OCI-LY7 (cell line): ENCODE data around the gene TTC32. TPM values are rescaled to one million over a fixed set of nuclear protein-coding genes. Genes with fewer than 3 reads are reported as not detected.

ENCODE experiments used
- BruUV-seq: library from RNA; stranded (reverse); fragments of 400-500 nt; replicated peaks from 2 replicates; lab custom pipeline; 2021; lab: Mats Ljungman, UMichigan
- CTCF ChIA-PET: fragments of 300-600 bp; sonication (Branson Sonifier 250); formaldehyde crosslinking; loops from one replicate; lab custom pipeline; 2022; ENCODE audit warnings: antibody characterized with exemption; ENCODE audit not compliant: unreplicated experiment; lab: Charles Lee
- POLR2A ChIA-PET: fragments of 300-600 bp; sonication (Branson Sonifier 250); formaldehyde crosslinking; loops from one replicate; lab custom pipeline; 2022; ENCODE audit warnings: antibody characterized with exemption; lab: Charles Lee
- DNase-seq: peaks from one replicate; pipeline ENCODE4 v3.0.0-alpha.2; 2015; ENCODE audit warnings: low spot score
- H2AFZ ChIP-seq: fragments of 200-600 bp; sonication (generic), shearing (Covaris generic); 2 replicates; pipeline ENCODE4 v1.6.1; 2014; ENCODE audit warnings: mild to moderate bottlenecking, antibody characterized with exemption, low read length, moderate library complexity
- H3K27ac ChIP-seq: fragments of 200-600 bp; sonication (generic); 2 replicates; pipeline ENCODE4 v1.5.1; 2014; ENCODE audit warnings: mixed run types, low read depth, mild to moderate bottlenecking, moderate library complexity, low read length, inconsistent platforms; ENCODE audit not compliant: poor library complexity, severe bottlenecking
- H3K36me3 ChIP-seq: fragments of 200-600 bp; sonication (generic); 2 replicates; pipeline ENCODE4 v1.6.1; 2014; ENCODE audit warnings: mild to moderate bottlenecking, antibody characterized with exemption, low read length, moderate library complexity, mixed read lengths; ENCODE audit not compliant: insufficient read depth
- H3K4me1 ChIP-seq: fragments of 200-600 bp; sonication (generic); 2 replicates; pipeline ENCODE4 v1.5.1; 2014; ENCODE audit warnings: mild to moderate bottlenecking, low read length; ENCODE audit not compliant: insufficient read depth, poor library complexity, severe bottlenecking
- H3K4me2 ChIP-seq: fragments of 200-600 bp; sonication (generic); 2 replicates; pipeline ENCODE4 v1.6.1; 2014; ENCODE audit warnings: mild to moderate bottlenecking, low read length
- H3K4me3 ChIP-seq: fragments of 200-600 bp; sonication (generic); 2 replicates; pipeline ENCODE4 v1.5.1; 2014; ENCODE audit warnings: mild to moderate bottlenecking, low read depth, low read length; ENCODE audit not compliant: poor library complexity, severe bottlenecking
- H3K79me2 ChIP-seq: fragments of 200-600 bp; sonication (generic); 2 replicates; pipeline ENCODE4 v1.6.1; 2016; ENCODE audit warnings: low read depth, mild to moderate bottlenecking, low read length, moderate library complexity, mixed read lengths; ENCODE audit not compliant: insufficient read depth
- H3K9me2 ChIP-seq: fragments of 200-600 bp; sonication (generic); 2 replicates; pipeline ENCODE4 v1.6.1; 2016; ENCODE audit warnings: mild to moderate bottlenecking, low read length, mixed read lengths; ENCODE audit not compliant: insufficient read depth
- H3K9me3 ChIP-seq: fragments of 200-600 bp; sonication (generic); 2 replicates; pipeline ENCODE4 v1.6.1; 2014; ENCODE audit warnings: mild to moderate bottlenecking, mixed run types, low read length, mixed read lengths
- H4K20me1 ChIP-seq: fragments of 200-600 bp; sonication (generic); 2 replicates; pipeline ENCODE4 v1.6.1; 2014; ENCODE audit warnings: mild to moderate bottlenecking, antibody characterized with exemption, low read length, moderate library complexity, mixed read lengths; ENCODE audit not compliant: insufficient read depth
- CTCF ChIP-seq: fragments of 200-600 bp; sonication (generic); conservative IDR thresholded peaks from 2 replicates; pipeline ENCODE4 v1.5.1; 2014; ENCODE audit warnings: mild to moderate bottlenecking, antibody characterized with exemption, low read length, moderate library complexity, mixed read lengths
- EZH2phosphoT487 ChIP-seq: fragments of 200-600 bp; sonication (generic); IDR thresholded peaks from 2 replicates; pipeline ENCODE4 v1.6.1; 2018; ENCODE audit warnings: low read depth, borderline replicate concordance, mild to moderate bottlenecking, mixed run types, antibody characterized with exemption, low read length, moderate library complexity, mixed read lengths
- intact Hi-C: fragments of 100-400 bp; cut with micrococcal nuclease; formaldehyde crosslinking; loops from one replicate; pipeline ENCODE4 v1.10.0; 2022; ENCODE audit not compliant: unreplicated experiment
- total RNA-seq, 2 experiments: library from RNA; depleted of rRNA in 1 of 2; stranded (reverse); fragments of >200 nt in 1 of 2; shearing (Covaris generic) in 1 of 2; gene quantifications; 2 replicates each; pipeline ENCODE4 v1.2.3, GENCODE V29; 2014 to 2022

Gene TTC32
- total RNA-seq, 2 experiments from 2014 or later = 21.1 to 26.3 TPM

- no peaks in the 10 kb centered on the region for H3K9me2 ChIP-seq
- H3K27ac ChIP-seq = no peak overlapping the region
- no peak overlapping the region for H2AFZ ChIP-seq
- ChIA-PET POLR2A (no interaction called here), CTCF (no interaction called here)
- peaks cover 7% of the 10 kb centered on the region for H3K4me1 ChIP-seq
- no peak for TF ChIP-seq CTCF
- no peak for TF ChIP-seq EZH2phosphoT487
- no peak overlapping the region for H3K4me2 ChIP-seq
- no peak for DNase-seq
- no peak overlapping the region for H3K4me3 ChIP-seq
- BruUV-seq = no TSS peak
- no peaks in the 10 kb centered on the region; the same call in 1 of the 2 replicates for H3K36me3 ChIP-seq
- intact Hi-C loops = no loop called here
- H3K9me3 ChIP-seq = no peaks in the 10 kb centered on the region
- no peaks in the 10 kb centered on the region for H4K20me1 ChIP-seq
- H3K79me2 ChIP-seq = no peaks in the 10 kb centered on the region
Observed at GRCh38 chr2:19888831-19889230, 13.0 kb downstream of the TTC32 start.

GRCh38 chr2:19887510-19887909 lies 14.3 kb downstream of the TTC32 start:
- H3K9me3 ChIP-seq = no peaks in the 10 kb centered on the region
- H3K4me3 ChIP-seq = no peak overlapping the region
- H3K9me2 ChIP-seq = no peaks in the 10 kb centered on the region
- H3K79me2 ChIP-seq = no peaks in the 10 kb centered on the region
- DNase-seq = no peak
- H3K27ac ChIP-seq = no peak overlapping the region
- intact Hi-C loops = no loop called here
- H4K20me1 ChIP-seq = no peaks in the 10 kb centered on the region
- no TSS peak for BruUV-seq
- peaks cover 5% of the 10 kb centered on the region for H3K4me1 ChIP-seq
- no peak overlapping the region for H3K4me2 ChIP-seq
- no peaks in the 10 kb centered on the region; the same call in 1 of the 2 replicates for H3K36me3 ChIP-seq
- ChIA-PET POLR2A (interaction anchor here (1.6 kb wide), 1 partner anchor 9 kb away, joined by 3 read pairs; no protein-coding TSS in a partner anchor), CTCF (no interaction called here)
- TF ChIP-seq CTCF (no peak), EZH2phosphoT487 (no peak)
- H2AFZ ChIP-seq = no peak overlapping the region

- CTCF ChIA-PET = no interaction called here
- Histone ChIP-seq H3K9me3 (no peaks in the 10 kb centered on the region), H3K4me3 (no peak overlapping the region), H4K20me1 (no peaks in the 10 kb centered on the region), H3K9me2 (no peaks in the 10 kb centered on the region), H3K27ac (no peak overlapping the region), H3K4me2 (no peak overlapping the region), H3K79me2 (no peaks in the 10 kb centered on the region), H3K36me3 (no peaks in the 10 kb centered on the region), H3K4me1 (no peaks in the 10 kb centered on the region), H2AFZ (no peak overlapping the region)
- no TSS peak for BruUV-seq
- POLR2A ChIA-PET = interaction anchor here (0.7 to 1.6 kb wide), 2 partner anchors 10 to 14 kb away, joined by 3 read pairs; no protein-coding TSS in a partner anchor
- no peak for TF ChIP-seq EZH2phosphoT487
- TF ChIP-seq CTCF = no peak
- intact Hi-C loops = no loop called here
- no peak for DNase-seq
Observed at GRCh38 chr2:19886261-19886660, 15.5 kb downstream of the TTC32 start.
